NAMALWA (cell line): Measurements from ENCODE around the gene RUNDC3A.
"Not testable (repeated sequence)": the region's sequence is repeated elsewhere in the genome, so short reads cannot be mapped to it uniquely, and the experiment has no call there.

Experiments
- DNase-seq: peaks from one replicate; pipeline ENCODE4 v3.0.0-alpha.2; 2015; ENCODE audit warnings: low spot score

RUNDC3A gene

GRCh38 chr17:44320066-44320465 lies 11.7 kb downstream of the RUNDC3A start:
- DNase-seq = no peak

GRCh38 chr17:44321246-44322120 lies 13.1 kb downstream of the RUNDC3A start:
- no peak for DNase-seq

GRCh38 chr17:44322236-44322895 lies 14.0 kb downstream of the RUNDC3A start:
- no peak for DNase-seq

GRCh38 chr17:44323359-44324091 lies 15.1 kb downstream of the RUNDC3A start:
- DNase-seq = no peak

GRCh38 chr17:44324092-44324570 lies 15.7 kb downstream of the RUNDC3A start:
- no peak for DNase-seq

GRCh38 chr17:44324571-44325275 lies 16.3 kb downstream of the RUNDC3A start, which contains the start of gene SLC25A39:
Gene SLC25A39 (minus strand): TSS chr17:44324823. CDS start chr17:44323562, 1,261 bp downstream.
- DNase-seq = peak; percentile 94

- DNase-seq = peak; percentile 93
Measured at GRCh38 chr17:44326861-44327444, 18.6 kb downstream of the RUNDC3A start.

GRCh38 chr17:44327715-44328449 lies 19.5 kb downstream of the RUNDC3A start:
- DNase-seq = no peak

GRCh38 chr17:44329516-44329915 lies 21.1 kb downstream of the RUNDC3A start:
- DNase-seq = not testable (repeated sequence)

- DNase-seq = not testable (repeated sequence)
Measured at GRCh38 chr17:44330263-44330662, 21.9 kb downstream of the RUNDC3A start.

GRCh38 chr17:44331249-44331760 lies 22.9 kb downstream of the RUNDC3A start:
- DNase-seq = peak; percentile 93

GRCh38 chr17:44333371-44333770 lies 25.0 kb downstream of the RUNDC3A start:
- DNase-seq = no peak

GRCh38 chr17:44334315-44334714 lies 25.9 kb downstream of the RUNDC3A start:
- no peak for DNase-seq

- no peak for DNase-seq
Measured at GRCh38 chr17:44334727-44335126, 26.3 kb downstream of the RUNDC3A start.

- no peak for DNase-seq
Measured at GRCh38 chr17:44335564-44335963, 27.2 kb downstream of the RUNDC3A start.

GRCh38 chr17:44335968-44336367 lies 27.6 kb downstream of the RUNDC3A start:
- DNase-seq = no peak

GRCh38 chr17:44338702-44339101 lies 30.3 kb downstream of the RUNDC3A start:
- DNase-seq = no peak

GRCh38 chr17:44340553-44340952 lies 32.2 kb downstream of the RUNDC3A start:
- not testable (repeated sequence) for DNase-seq

GRCh38 chr17:44343510-44344209 lies 35.3 kb downstream of the RUNDC3A start:
- no peak for DNase-seq
